Fibroblast of the aortic adventitia (primary cell): ENCODE measurements around the gene ROCK2. TPM values are rescaled to one million over a fixed set of nuclear protein-coding genes. Genes with fewer than 3 reads are reported as not detected.
"Not testable (repeated sequence)": the region's sequence is repeated elsewhere in the genome, so short reads cannot be mapped to it uniquely, and the experiment has no call there.

ENCODE experiments used
- DNase-seq: peaks from one replicate; pipeline ENCODE4 v3.0.0-alpha.2; 2010; ENCODE audit warnings: low read depth
- H3K4me3 ChIP-seq: 2 replicates; pipeline ENCODE4 v1.5.1; 2011; ENCODE audit warnings: low read depth, mild to moderate bottlenecking, control low read depth, low read length, moderate library complexity
- total RNA-seq: library from RNA; depleted of rRNA; stranded (reverse); fragments of >200 nt; gene quantifications from 2 replicates; pipeline ENCODE4 v1.2.3, GENCODE V29; 2012; ENCODE audit warnings: low replicate concordance
- TF ChIP-seq, protein P1 (sequence below): IDR thresholded peaks from 2 replicates; pipeline ENCODE4 v1.5.1; 2011; ENCODE audit warnings: mild to moderate bottlenecking, low read length, control low read depth, inconsistent platforms; ENCODE audit not compliant: insufficient read depth

The ROCK2 gene
- total RNA-seq, 1 donor, result 65.3 TPM

DNA sequence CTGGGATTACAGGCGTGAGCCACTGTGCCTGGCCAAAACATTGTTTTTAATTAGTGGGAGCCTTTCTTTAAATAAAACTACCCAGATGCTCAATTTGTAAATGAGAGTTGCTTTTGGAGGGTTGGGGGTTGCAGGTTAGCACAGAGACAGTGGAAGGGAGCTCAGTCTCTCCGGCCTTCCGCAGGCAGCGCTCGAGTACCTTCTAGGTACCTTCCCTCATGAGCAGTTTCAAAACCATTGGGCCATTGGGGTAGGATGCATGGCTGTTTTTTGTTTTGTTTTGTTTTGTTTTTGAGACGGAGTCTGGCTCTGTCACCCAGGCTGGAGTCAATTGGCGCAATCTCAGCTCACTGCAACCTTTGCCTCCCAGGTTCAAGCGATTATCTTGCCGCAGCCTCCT lies 170.2 kb downstream of the ROCK2 start:
- DNase-seq, result no peak
- TF ChIP-seq, protein P1, sequence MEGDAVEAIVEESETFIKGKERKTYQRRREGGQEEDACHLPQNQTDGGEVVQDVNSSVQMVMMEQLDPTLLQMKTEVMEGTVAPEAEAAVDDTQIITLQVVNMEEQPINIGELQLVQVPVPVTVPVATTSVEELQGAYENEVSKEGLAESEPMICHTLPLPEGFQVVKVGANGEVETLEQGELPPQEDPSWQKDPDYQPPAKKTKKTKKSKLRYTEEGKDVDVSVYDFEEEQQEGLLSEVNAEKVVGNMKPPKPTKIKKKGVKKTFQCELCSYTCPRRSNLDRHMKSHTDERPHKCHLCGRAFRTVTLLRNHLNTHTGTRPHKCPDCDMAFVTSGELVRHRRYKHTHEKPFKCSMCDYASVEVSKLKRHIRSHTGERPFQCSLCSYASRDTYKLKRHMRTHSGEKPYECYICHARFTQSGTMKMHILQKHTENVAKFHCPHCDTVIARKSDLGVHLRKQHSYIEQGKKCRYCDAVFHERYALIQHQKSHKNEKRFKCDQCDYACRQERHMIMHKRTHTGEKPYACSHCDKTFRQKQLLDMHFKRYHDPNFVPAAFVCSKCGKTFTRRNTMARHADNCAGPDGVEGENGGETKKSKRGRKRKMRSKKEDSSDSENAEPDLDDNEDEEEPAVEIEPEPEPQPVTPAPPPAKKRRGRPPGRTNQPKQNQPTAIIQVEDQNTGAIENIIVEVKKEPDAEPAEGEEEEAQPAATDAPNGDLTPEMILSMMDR, result no peak
- no peak overlapping the region for H3K4me3 ChIP-seq

DNA sequence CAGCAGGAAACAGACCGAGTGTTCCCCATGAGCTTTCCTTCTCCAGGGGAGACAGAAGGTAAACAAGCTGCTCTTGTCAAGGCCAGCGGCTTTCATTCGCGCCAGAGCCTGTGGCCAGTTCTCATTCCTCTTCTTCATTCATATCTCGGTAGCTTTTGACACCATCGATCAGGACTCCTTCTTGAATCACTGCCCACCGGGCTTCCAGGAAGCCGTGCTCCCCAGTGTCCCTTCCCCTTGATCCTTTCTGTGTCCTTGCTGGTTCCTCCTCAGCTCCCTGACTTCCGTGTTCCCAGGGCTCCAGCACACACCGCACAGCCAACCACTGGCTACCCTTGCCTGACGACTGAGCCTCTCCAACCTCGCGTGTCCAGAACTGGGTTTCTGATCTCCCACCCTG lies 175.1 kb downstream of the ROCK2 start:
- no peak overlapping the region for H3K4me3 ChIP-seq
- TF ChIP-seq, protein P1, result no peak
- no peak for DNase-seq

DNA sequence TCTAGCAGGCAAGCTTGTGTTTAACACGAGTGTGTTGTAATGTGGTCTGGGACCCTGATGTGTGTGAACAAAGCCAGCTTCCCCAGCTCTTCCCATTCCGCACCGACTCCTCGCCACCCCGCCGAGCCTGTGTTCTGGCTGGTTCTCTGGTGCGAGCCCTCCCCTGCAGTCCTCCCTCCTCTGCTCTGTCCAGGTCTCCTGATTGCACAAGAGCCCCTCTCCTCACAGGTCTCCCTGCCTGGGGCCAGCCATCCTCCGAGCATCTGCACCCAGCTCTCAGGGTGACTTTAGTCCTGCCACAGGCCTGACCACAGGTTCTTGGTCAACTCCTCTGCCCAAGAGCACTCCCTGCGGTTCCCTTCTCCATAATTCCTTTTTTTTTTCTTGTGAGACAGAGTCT lies 175.9 kb downstream of the ROCK2 start:
- TF ChIP-seq, protein P1, result no peak
- no peak for DNase-seq
- no peak overlapping the region for H3K4me3 ChIP-seq

DNA sequence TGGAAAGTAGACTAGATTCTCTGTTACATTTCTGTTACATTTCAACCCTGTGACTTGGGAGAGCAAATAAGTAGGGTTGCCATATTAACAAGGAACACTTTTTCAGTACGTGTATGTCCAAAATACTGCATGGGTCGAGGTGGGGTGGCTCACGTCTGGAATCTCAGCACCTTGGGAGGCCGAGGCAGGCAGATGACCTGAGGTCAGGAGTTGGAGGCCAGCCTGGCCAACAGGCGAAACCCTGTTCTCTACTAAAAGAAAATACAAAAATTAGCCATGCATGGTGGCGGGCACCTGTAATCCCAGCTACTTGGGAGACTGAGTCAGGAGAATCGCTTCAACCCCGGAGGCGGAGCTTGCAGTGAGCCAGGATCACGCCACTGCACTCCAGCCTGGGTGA lies 178.0 kb downstream of the ROCK2 start:
- TF ChIP-seq, protein P1, result no peak
- H3K4me3 ChIP-seq, result no peak overlapping the region
- no peak for DNase-seq

DNA sequence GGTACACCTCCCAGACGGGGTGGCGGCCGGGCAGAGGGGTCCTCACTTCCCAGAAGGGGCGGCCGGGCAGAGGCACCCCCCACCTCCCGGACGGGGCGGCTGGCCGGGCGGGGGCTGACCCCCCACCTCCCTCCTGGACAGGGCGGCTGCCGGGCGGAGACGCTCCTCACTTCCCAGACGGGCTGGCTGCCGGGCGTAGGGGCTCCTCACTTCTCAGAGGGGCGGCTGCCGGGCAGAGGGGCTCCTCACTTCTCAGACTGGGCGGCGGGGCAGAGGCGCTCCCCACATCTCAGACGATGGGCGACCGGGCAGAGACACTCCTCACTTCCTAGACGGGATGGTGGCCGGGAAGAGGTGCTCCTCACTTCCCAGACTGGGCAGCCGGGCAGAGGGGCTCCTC lies 179.4 kb downstream of the ROCK2 start:
- not testable (repeated sequence) for DNase-seq

DNA sequence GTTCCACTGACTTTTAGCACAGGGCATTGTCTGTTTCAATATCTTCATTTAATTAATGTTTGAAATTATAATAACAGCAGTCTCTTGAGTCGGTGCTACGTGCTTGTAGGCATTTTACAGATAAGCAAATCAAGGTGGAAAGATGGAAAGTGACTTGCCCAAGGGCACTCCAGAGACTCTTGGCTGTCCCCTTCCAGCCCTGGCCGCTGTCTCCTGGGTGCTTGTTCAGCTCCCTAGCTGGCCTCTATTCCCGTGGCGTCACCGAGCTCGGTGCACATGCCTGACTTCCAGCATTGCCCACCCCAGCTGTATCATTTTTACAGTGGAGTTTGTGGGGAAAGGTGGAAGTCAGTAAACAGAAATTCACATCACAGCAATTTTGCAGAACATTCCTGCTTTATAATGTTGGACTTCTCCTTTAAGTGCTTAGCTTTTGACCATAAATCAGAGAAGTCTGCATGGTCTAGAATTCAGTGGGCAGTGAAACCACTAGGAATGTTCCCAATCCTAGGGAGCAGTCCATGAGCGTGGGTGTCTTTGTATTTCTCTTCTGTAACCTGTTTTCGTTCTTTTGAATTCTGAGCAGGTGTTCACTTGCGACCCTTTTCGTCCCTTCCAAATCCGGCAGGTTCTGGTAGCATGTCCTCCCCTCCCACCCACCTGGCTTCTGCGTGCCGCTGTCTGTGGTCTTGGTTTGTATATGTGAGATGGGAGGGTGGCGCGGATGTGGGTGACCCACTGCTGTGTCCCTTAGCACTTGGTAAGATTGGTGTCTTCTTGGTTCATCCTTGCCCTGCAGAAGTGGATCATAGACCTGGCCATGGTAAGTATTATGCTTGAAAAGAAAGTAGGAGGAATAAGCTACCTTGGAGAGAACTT lies 180.8 kb downstream of the ROCK2 start:
- no peak overlapping the region for H3K4me3 ChIP-seq
- TF ChIP-seq, protein P1, result no peak
- DNase-seq, result no peak

More for the DNA sequence above, 179.4 kb downstream of the ROCK2 start:
- not testable (repeated sequence) for H3K4me3 ChIP-seq

DNA sequence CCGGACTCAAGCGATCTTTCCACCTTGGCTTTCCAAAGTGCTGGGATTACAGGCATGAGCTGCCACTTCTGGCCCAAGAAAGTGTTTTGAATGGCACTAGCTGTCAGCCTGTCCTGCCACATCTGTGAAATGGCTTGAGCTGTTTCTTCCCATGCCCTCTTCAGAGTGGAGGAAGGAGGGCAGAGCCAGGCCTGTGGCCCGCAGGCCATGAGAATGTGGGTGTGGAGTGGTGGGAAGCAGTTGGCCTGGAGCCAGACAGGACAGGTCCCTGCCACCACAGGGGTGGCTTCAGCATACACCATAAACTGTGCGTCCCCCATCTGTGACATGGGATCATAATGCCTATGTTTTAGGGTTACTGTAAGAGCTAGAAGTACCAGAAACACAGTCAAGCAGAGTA lies 182.7 kb downstream of the ROCK2 start:
- DNase-seq, result no peak
- TF ChIP-seq, protein P1, result no peak
- H3K4me3 ChIP-seq, result no peak overlapping the region
